ENCODE results near the gene RALGAPA1.
"Not testable (repeated sequence)": the region's sequence is repeated elsewhere in the genome, so short reads cannot be mapped to it uniquely, and the experiment has no call there.

DNA sequence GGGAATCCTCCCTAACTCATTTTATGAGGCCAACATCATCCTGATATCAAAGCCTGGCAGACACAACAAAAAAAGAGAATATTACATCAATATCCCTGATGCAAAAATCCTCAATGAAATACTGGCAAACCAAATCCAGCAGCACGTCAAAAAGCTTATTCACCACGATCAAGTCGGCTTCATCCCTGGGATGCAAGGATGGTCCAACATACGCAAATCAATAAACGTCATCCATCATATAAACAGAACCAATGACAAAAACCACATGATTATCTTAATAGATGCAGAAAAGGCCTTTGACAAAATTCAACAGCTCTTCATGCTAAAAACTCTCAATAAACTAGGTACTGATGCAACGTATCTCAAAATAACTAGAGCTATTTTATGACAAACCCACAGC lies 189.1 kb downstream of the RALGAPA1 start:
- TF ChIP-seq POLR2A, CTCF, POLR2AphosphoS5, EP300 (IDR thresholded peaks at IDR 0.05): not testable (repeated sequence)

Data from suprapubic skin (tissue), 4 donors.